H1 (cell line): ENCODE results near the gene SSUH2. TPM values are rescaled to one million over a fixed set of nuclear protein-coding genes. Genes with fewer than 3 reads are reported as not detected.

ENCODE experiments used
- CBX8 ChIP-seq: fragments of 300-800, 300-1000 bp; sonication (generic); IDR thresholded peaks from 2 replicates; pipeline ENCODE4 v1.7.1; 2016; ENCODE audit warnings: low read depth, low read length, borderline replicate concordance
- TBP ChIP-seq: IDR thresholded peaks from 2 replicates; pipeline ENCODE4 v1.6.1; 2011; ENCODE audit warnings: low read depth, low read length, improper control_type of control experiment
- TEAD4 ChIP-seq: IDR thresholded peaks from 2 replicates; pipeline ENCODE4 v1.6.1; 2012; ENCODE audit warnings: low read depth, low read length, inconsistent platforms, mixed read lengths
- USF2 ChIP-seq: IDR thresholded peaks from 2 replicates; pipeline ENCODE4 v1.6.1; 2011; ENCODE audit warnings: low read length, improper control_type of control experiment
- polyA plus RNA-seq, 7 experiments: library from polyadenylated mRNA; depleted of rRNA in 3 of 7; stranded (reverse) in 5 of 7; unstranded in 2 of 7; fragments of >200 nt in 5 of 7; fragments of 200-250 nt in 2 of 7; gene quantifications; 1 replicate in 5 of 7; 2 replicates in 1 of 7; 4 replicates in 1 of 7; pipeline versions ENCODE4 v1.2.1 to v1.2.3, GENCODE V29; 2011 to 2013; ENCODE audit warnings: missing spikeins in 2 of 7, mixed read lengths in 2 of 7
- total RNA-seq: library from RNA; stranded (reverse); fragmentation: NEBNext Ultra II Directional; extraction: Animal tissue kit (Norgen Biotek cat#: 25700); gene quantifications from 2 replicates; pipeline ENCODE4 v1.2.1, GENCODE V29; 2021

The SSUH2 gene
- total and polyA plus RNA-seq, 2 of the 8 experiments (the other 6 are each of a cell fraction or from before 2014, with no cell fraction given) = 0.62 to 0.69 TPM

DNA sequence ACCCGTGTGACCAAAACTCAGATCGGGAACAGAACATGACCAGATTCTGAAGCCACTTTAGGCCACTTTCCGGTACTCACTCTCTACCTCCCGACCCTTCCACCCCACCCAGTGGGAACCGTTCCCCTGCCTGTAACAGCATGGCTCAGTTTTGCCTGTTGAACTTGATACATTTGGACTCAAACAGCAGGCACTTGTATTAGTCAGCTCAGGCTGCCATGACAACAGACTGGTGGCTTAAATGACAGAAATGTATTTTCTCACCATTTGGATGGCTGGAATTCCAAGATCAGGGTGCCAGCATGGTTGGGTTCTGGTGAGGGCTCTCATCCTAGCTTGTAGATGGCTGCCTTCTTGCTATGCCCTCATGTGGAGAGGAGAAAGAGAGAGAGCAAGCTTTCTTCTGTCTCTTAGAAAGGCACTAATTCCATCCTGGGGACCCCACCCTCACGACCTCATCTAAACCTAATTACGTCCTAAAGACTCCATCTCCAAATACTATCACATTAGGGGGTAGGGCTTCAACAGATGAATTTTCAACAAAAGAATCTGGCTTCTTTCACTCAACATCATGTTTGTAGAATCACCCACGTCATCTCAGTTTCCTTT, 9.3 kb upstream of the SSUH2 start (continued):
- TF ChIP-seq USF2 = no peak
- no peak for TF ChIP-seq CBX8
- TF ChIP-seq TEAD4 = no peak
- TF ChIP-seq TBP = no peak
- TF ChIP-seq, all 59 proteins: peak for 0
